AG08396 (cell line): ENCODE measurements around the gene TMEM131L.
"Not testable (repeated sequence)": the region's sequence is repeated elsewhere in the genome, so short reads cannot be mapped to it uniquely, and the experiment has no call there.

ENCODE experiments used
- DNase-seq: peaks from one replicate; pipeline ENCODE4 v3.0.0; 2012; ENCODE audit warnings: low spot score, mixed read lengths

The TMEM131L gene

DNA sequence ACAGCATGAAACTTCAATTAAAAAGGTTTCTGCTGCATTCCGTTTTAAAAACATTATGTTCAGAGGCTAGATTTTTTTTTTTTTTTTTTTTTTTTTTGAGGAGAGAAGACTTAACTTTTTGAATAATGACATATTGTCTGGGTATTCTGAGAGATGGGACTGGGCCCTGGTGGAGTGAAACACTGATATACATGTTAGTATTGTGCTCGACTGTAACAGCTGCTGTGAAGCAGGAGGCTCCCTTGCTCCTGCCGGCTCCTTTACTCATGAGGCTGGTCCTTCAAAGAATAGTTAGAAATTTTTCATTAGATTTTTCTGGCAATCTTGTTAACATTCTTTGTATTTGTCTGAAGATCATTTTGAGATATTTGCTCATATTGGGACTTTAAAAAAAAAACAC, 73.3 kb downstream of the TMEM131L start:
- DNase-seq = no peak

DNA sequence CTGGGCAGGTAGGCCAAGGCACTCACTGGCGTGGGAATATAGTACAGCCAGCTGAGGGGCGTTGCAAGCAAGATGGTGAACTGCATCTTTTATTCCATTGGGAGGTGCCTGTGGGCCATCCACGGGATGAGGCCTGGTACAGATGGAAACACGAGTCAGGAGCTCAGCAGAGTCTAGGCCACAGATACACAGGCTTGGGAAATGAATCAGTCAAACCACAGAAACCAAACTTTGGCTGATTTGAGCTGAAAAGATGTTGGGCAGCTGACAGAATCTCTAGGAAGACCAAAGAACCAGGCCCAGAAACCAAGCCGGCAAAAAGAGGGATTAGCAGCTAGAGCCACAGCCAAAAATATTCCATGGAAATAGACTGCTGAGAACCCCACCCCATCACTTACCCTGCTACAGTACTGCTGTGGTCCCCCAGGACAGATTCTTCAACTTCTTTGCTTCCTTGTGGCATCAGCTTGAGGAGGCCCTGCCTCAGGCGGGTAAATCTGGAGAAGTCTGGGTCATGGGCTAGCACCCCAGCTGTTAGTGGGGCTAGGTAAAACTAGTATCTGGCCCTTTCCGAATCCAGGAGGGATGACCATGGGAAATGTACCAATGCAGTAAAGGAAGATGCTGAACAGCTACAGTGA, 75.4 kb downstream of the TMEM131L start:
- peak; percentile 89 for DNase-seq

DNA sequence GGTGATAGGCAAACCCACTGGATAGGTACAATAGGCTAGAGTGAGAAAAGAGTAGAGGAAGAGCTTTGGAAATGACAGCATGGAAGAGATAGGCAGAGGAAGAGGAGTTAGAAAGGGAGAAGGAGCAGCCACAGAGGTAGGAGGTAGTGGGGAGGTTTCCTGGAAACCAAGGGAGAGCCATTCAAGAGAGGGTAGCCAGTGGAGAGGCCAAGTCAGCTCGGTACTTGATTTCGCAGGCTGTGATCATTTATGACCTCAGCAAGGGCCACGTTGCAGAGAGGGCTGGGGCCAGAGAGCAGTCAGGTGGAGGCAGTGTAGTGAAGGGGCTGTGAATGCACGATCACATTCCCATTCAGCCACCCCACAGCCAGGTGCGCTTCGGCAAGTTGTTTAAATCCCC, 76.0 kb downstream of the TMEM131L start:
- DNase-seq = no peak

DNA sequence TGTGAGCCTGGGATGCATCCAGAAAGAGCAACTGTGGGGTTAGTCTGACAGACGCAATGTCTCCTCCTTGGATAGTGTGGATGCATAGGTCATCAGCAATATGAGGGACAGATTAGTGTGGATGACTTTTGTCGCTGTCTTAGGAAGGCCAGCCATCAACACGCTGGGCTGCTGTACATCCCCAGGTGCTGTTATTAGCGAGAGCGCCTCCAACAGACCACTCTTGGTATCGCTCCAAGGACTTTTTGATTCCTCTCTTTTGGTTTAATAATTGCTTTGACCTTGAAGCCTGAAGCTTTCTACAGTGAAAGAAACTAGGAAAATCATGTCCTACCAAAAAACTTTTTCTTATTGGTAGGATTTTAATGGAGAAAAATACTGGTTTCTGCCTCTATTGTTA, 76.7 kb downstream of the TMEM131L start:
- no peak for DNase-seq

- DNase-seq = no peak
Observed at GRCh38 chr4:153543351-153543750, 77.2 kb downstream of the TMEM131L start.

- DNase-seq = no peak
Observed at GRCh38 chr4:153545822-153546221, 79.7 kb downstream of the TMEM131L start.

GRCh38 chr4:153546280-153546679, 80.1 kb downstream of the TMEM131L start:
- DNase-seq = no peak

- no peak for DNase-seq
Observed at GRCh38 chr4:153547520-153547919, 81.4 kb downstream of the TMEM131L start.

GRCh38 chr4:153548907-153549306, 82.7 kb downstream of the TMEM131L start:
- not testable (repeated sequence) for DNase-seq

DNA sequence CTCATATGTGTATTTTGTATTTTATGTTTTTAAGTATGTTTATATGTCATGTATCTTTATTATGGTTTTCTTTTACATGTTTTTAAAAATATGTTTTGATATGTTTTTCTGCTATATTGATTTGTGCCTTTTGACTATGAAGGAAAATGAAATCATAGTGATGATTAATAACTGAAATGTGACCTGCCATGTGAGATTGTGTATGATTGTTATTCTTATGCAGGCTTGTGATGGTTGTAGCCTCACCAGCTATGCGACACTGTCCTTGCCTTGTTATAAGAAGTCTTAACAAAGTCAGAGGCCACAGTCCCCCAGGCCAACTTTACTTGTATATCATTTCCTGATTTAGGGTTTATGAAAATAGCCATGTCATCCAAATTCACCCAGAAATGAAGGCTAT, 83.2 kb downstream of the TMEM131L start:
- DNase-seq = no peak

- DNase-seq = no peak
Observed at GRCh38 chr4:153553155-153553818, 87.1 kb downstream of the TMEM131L start.

GRCh38 chr4:153553819-153554170, 87.6 kb downstream of the TMEM131L start:
- DNase-seq = no peak

- peak; percentile 40 for DNase-seq
Observed at GRCh38 chr4:153555730-153556434, 89.7 kb downstream of the TMEM131L start.

DNA sequence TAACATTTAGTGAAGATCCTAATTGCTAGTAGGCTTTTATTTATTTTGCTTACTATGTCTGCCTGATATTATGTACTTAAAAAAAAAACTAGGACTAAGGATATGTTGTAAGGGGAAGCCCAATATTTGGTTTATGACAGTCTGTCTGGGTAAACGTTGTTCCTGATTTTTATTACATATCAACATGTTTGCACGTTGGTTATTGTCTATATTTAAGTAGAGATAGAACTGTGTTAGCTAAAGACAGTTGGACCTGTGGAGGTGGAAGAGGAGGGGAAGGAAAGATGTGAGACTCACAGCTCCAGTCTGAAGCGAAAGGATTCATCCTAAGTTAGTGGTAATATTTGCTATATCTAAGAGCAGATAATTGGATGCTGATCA, 90.3 kb downstream of the TMEM131L start:
- no peak for DNase-seq

- no peak for DNase-seq
Observed at GRCh38 chr4:153560908-153561307, 94.7 kb downstream of the TMEM131L start.

DNA sequence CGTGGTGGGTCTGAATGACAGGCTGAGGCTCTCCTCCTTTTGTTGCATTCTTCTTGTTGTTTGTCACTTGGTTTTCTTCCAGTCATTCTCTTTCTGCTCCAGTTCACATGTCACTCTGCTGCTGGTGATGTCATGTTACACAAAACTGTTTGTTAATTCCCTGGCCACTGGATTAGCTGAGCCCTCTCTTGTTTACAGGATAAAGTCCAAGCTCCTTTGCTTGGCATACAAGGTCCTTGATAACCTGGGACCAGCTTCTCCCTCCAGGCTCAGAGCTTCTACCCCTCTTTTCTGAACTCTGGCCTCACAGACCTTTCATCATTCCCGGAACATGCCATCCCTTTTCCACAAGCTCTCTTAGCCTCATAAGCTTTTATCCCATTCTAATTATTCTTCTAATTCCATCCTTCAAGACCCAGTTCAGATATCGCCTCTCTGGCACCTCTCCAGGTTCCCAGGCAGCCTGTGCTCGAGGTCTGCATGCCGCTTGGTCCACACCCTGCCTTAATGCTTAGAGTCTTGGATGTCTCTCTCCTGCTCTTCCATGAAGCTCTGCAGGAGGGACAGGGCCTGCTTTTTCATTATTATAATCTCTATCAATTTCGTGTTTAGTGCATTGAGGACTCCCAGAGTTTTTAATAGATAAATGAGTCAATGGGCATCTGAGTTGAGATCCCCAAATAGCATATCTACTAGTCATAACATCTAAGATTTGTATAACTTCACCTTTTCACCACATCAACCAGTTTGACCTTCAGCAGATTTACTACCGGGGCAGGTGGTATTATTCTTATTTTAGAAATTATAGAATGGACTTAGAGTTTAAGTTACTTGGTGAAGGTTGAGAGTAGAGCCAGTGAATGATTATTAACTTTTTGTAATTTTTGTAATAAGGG, 98.7 kb downstream of the TMEM131L start:
- peak; percentile 14 for DNase-seq

GRCh38 chr4:153566631-153567150, 100.5 kb downstream of the TMEM131L start:
- no peak for DNase-seq

DNA sequence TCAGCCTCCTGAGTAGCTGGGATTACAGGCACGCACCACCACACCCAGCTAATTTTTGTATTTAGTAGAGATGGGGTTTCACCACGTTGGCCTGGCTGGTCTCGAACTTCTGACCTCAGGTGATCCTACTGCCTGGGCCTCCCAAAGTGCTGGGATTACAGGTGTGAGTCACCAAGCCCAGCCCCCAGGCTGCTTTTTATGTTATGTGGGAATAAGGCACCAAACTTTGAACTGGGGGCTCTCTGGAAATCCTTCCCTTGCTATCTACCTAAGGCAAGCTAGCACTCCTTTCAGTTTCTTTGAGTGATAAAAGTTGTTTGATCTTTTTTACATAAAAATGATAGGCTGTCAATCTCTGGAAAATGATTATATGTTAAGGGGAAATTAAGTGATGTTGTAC, 101.5 kb downstream of the TMEM131L start:
- not testable (repeated sequence) for DNase-seq

- DNase-seq = no peak
Observed at GRCh38 chr4:153570228-153570973, 104.2 kb downstream of the TMEM131L start.

DNA sequence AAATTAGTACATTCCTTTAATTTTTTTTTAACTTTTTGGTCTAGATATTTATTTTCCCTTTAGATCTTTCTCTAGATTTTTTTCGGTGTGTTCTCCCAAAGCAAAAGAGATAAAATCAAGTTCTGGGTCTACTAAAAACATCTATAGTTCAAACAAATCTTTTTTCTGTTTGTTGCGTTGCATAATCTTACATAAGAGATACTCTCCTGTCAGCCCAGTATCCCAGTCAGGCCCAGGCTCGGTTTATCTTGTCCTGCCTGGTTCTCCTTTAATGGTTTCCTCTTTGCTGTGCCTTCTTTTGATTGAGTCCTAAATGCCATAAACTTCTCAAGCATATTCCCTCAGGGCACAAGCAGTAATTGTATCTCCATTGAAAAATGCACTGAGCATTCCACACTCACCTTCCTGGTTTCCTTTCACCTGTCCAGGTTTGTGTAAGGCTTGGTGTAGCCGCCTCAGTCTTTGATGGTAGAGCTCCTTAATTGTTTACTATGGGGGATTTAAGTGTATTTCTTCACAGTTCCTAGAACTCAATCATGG, 104.9 kb downstream of the TMEM131L start:
- no peak for DNase-seq

DNA sequence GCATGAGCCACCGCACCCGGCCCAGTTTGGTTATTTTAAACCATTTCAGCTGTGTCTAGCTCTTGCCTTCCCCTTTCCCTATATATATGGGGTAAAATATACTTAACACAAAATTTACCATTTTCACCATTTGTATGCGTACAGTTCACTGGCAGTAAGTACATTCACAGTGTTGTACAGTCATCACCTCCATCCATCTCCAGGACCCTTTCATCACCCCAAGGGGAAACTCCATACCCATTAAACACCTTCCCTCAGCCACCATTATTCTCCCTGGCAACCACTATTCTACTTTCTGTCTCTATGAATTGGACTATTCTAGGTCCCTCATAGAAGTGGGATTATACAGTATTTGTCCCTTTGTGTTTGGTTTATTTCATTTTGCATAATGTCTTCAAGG, 106.4 kb downstream of the TMEM131L start:
- no peak for DNase-seq
